Neuronal stem cell (in vitro differentiated cells): ENCODE data around the gene RPS15.

Experiments used
- DNase-seq: peaks from one replicate; pipeline ENCODE4 v3.0.0-alpha.2; 2013; ENCODE audit warnings: low spot score
- H2AFZ ChIP-seq: one replicate; pipeline ENCODE4 v1.6.1; 2013; ENCODE audit warnings: mild to moderate bottlenecking, low read length, inconsistent platforms
- H2AK5ac ChIP-seq: 2 replicates; pipeline ENCODE4 v1.6.1; 2013; ENCODE audit warnings: low read depth, mild to moderate bottlenecking, inconsistent platforms, low read length, moderate library complexity, mixed read lengths
- H2BK120ac ChIP-seq: 2 replicates; pipeline ENCODE4 v1.6.1; 2013; ENCODE audit warnings: low read depth, mild to moderate bottlenecking, inconsistent platforms, low read length, moderate library complexity, mixed read lengths
- H2BK12ac ChIP-seq: one replicate; pipeline ENCODE4 v1.6.1; 2013; ENCODE audit warnings: low read length, inconsistent platforms
- H2BK15ac ChIP-seq: 2 replicates; pipeline ENCODE4 v1.6.1; 2013; ENCODE audit warnings: mild to moderate bottlenecking, low read length, inconsistent platforms, mixed read lengths
- H2BK5ac ChIP-seq: one replicate; pipeline ENCODE4 v1.6.1; 2013; ENCODE audit warnings: inconsistent platforms, mild to moderate bottlenecking, low read length, moderate library complexity
- H3K14ac ChIP-seq: one replicate; pipeline ENCODE4 v1.6.1; 2013; ENCODE audit warnings: low read length, inconsistent platforms
- H3K18ac ChIP-seq: 2 replicates; pipeline ENCODE4 v1.6.1; 2013; ENCODE audit warnings: low read length, inconsistent platforms
- H3K23ac ChIP-seq: 2 replicates; pipeline ENCODE4 v1.6.1; 2013; ENCODE audit warnings: low read depth, mild to moderate bottlenecking, mixed read lengths, low read length, inconsistent platforms; ENCODE audit not compliant: poor library complexity
- H3K27ac ChIP-seq: replicated peaks from 3 replicates; pipeline ENCODE4 v1.5.1; 2013; ENCODE audit warnings: low read length, inconsistent platforms
- H3K27me3 ChIP-seq, 3 experiments: 2 replicates each; pipeline ENCODE4 v1.6.1; 2013; ENCODE audit warnings: low read length in 3 of 3, mild to moderate bottlenecking in 2 of 3, inconsistent platforms in 1 of 3, low read depth in 1 of 3, mixed read lengths in 1 of 3, moderate library complexity in 1 of 3; ENCODE audit not compliant: control insufficient read depth in 3 of 3, insufficient read depth in 3 of 3
- H3K36me3 ChIP-seq, 2 donors: replicated peaks in 1 of 2; 2 replicates each; pipeline ENCODE4 v1.6.1; 2013; ENCODE audit warnings: low read length in 2 of 2; ENCODE audit not compliant: control insufficient read depth in 2 of 2, insufficient read depth in 2 of 2
- H3K4ac ChIP-seq: 2 replicates; pipeline ENCODE4 v1.6.1; 2013; ENCODE audit warnings: inconsistent platforms, mild to moderate bottlenecking, low read length, moderate library complexity
- H3K4me1 ChIP-seq, 2 donors: 1 replicate in 1 of 2; 2 replicates in 1 of 2; pipeline ENCODE4 v1.6.1; 2013; ENCODE audit warnings: low read length in 2 of 2, low read depth in 1 of 2; ENCODE audit not compliant: control insufficient read depth in 2 of 2, insufficient read depth in 1 of 2
- H3K4me2 ChIP-seq: one replicate; pipeline ENCODE4 v1.6.1; 2013; ENCODE audit warnings: mild to moderate bottlenecking, low read length, inconsistent platforms; ENCODE audit not compliant: insufficient read depth, poor library complexity, severe bottlenecking
- H3K4me3 ChIP-seq, 2 donors: 2 replicates each; pipeline ENCODE4 v1.5.1; 2013; ENCODE audit warnings: low read length in 2 of 2, mild to moderate bottlenecking in 2 of 2, inconsistent platforms in 1 of 2, moderate library complexity in 1 of 2
- H3K79me1 ChIP-seq: one replicate; pipeline ENCODE4 v1.6.1; 2013; ENCODE audit warnings: low read depth, mild to moderate bottlenecking, inconsistent platforms, low read length, moderate library complexity
- H3K9ac ChIP-seq: one replicate; pipeline ENCODE4 v1.6.1; 2013; ENCODE audit warnings: mild to moderate bottlenecking, low read depth, low read length, inconsistent platforms; ENCODE audit not compliant: poor library complexity
- H3K9me3 ChIP-seq, 2 donors: replicated peaks in 1 of 2; 2 replicates each; pipeline versions ENCODE3 to v1.6.1; 2013; ENCODE audit warnings: low read length in 2 of 2, mild to moderate bottlenecking in 2 of 2, inconsistent platforms in 1 of 2, low read depth in 1 of 2, mixed read lengths in 1 of 2, moderate library complexity in 1 of 2; ENCODE audit not compliant: control insufficient read depth in 2 of 2, insufficient read depth in 1 of 2
- H4K8ac ChIP-seq: one replicate; pipeline ENCODE4 v1.6.1; 2013; ENCODE audit warnings: low read depth, mild to moderate bottlenecking, inconsistent platforms, low read length, moderate library complexity
- H4K91ac ChIP-seq: one replicate; pipeline ENCODE4 v1.6.1; 2013; ENCODE audit warnings: low read length, low read depth, mild to moderate bottlenecking, inconsistent platforms; ENCODE audit not compliant: poor library complexity
- WGBS, 2 donors: extraction: QIAGEN DNeasy Blood & Tissue Kit; methylation state at CpG; one replicate each; pipeline ENCODE4 v1.1.7; 2013; ENCODE audit warnings: missing lambda C conversion rate in 2 of 2, mixed read lengths in 1 of 2; ENCODE audit not compliant: insufficient read length in 2 of 2, insufficient replicate concordance in 1 of 2; ENCODE audit errors: extremely low coverage in 2 of 2; 5-methylcytosine and 5-hydroxymethylcytosine counted together

RPS15 gene

DNA sequence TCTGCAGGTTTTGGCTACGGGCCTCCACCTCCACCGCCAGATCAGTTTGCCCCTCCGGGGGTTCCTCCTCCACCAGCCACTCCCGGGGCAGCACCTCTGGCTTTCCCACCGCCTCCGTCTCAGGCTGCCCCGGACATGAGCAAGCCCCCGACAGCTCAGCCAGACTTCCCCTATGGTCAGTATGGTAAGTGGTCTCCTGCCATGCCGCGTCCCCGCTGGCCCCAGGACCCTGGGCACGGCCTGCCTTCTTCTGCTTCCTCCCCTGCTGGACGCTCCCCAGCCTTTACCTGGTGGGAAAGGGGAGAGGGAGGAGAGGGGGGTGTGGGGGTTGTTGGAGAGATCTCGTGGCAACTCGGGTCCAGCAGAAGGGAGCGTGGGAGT lies 5.7 kb upstream of the RPS15 start:
- H3K4me1 ChIP-seq = no peaks in the 10 kb centered on the region
- no peak overlapping the region for H3K9ac ChIP-seq
- H2BK12ac ChIP-seq = no peak overlapping the region
- H4K8ac ChIP-seq = no peak overlapping the region
- H3K27ac ChIP-seq = no peak overlapping the region
- H4K91ac ChIP-seq = no peak overlapping the region
- peaks cover 14% of the 10 kb centered on the region for H3K79me1 ChIP-seq
- no peak overlapping the region for H2BK120ac ChIP-seq
- no peak overlapping the region for H2AFZ ChIP-seq
- no peaks in the 10 kb centered on the region for H3K9me3 ChIP-seq
- H3K23ac ChIP-seq = no peak overlapping the region
- no peak overlapping the region for H3K14ac ChIP-seq
- WGBS, 2 donors = no CpG with 5 or more reads among the region's 16 CpGs
- H2BK15ac ChIP-seq = no peak overlapping the region
- no peak overlapping the region for H3K4ac ChIP-seq
- H3K27me3 ChIP-seq = no peaks in the 10 kb centered on the region
- no peak overlapping the region for H3K4me2 ChIP-seq
- peaks cover 51 to 76% of the 10 kb centered on the region in 2 donors for H3K36me3 ChIP-seq
- H3K18ac ChIP-seq = no peak overlapping the region
- no peak overlapping the region for H3K4me3 ChIP-seq
- DNase-seq = no peak
- H2BK5ac ChIP-seq = no peak overlapping the region
- H2AK5ac ChIP-seq = no peak overlapping the region

- H3K27me3 ChIP-seq = no peaks in the 10 kb centered on the region
- H3K14ac ChIP-seq = no peak overlapping the region
- no peaks in the 10 kb centered on the region for H3K9me3 ChIP-seq
- H3K36me3 ChIP-seq = peaks cover 49 to 67% of the 10 kb centered on the region in 2 donors
- H2BK120ac ChIP-seq = no peak overlapping the region
- H3K27ac ChIP-seq = no peak overlapping the region
- no peak overlapping the region for H3K18ac ChIP-seq
- no peak overlapping the region for H3K4me2 ChIP-seq
- peak overlapping the region; percentile 24 for H2BK5ac ChIP-seq
- no peak overlapping the region for H3K23ac ChIP-seq
- peaks cover 15% of the 10 kb centered on the region for H3K79me1 ChIP-seq
- no peak overlapping the region for H2AK5ac ChIP-seq
- no peak overlapping the region for H3K4ac ChIP-seq
- no peak for DNase-seq
- no peak overlapping the region for H2BK12ac ChIP-seq
- no peak overlapping the region for H4K91ac ChIP-seq
- H3K4me1 ChIP-seq = no peaks in the 10 kb centered on the region
- no CpG with 5 or more reads among the region's 47 CpGs for WGBS, 2 donors
- no peak overlapping the region for H2AFZ ChIP-seq
- H3K9ac ChIP-seq = peak overlapping the region; percentile 44
- peak overlapping the region in 1 of 2 donors; percentile 32 for H3K4me3 ChIP-seq
- no peak overlapping the region for H4K8ac ChIP-seq
- H2BK15ac ChIP-seq = no peak overlapping the region
Observed at GRCh38 chr19:1433119-1434039, 4.8 kb upstream of the RPS15 start.

GRCh38 chr19:1434040-1434366 lies 4.2 kb upstream of the RPS15 start:
- H2AK5ac ChIP-seq = no peak overlapping the region
- no peak overlapping the region for H2AFZ ChIP-seq
- peak overlapping the region in 1 of 2 donors; percentile 32 for H3K4me3 ChIP-seq
- H3K18ac ChIP-seq = no peak overlapping the region
- no peaks in the 10 kb centered on the region for H3K27me3 ChIP-seq
- H2BK12ac ChIP-seq = no peak overlapping the region
- H3K14ac ChIP-seq = no peak overlapping the region
- no peak overlapping the region for H2BK5ac ChIP-seq
- no peak overlapping the region for H2BK15ac ChIP-seq
- H3K79me1 ChIP-seq = peaks cover 18% of the 10 kb centered on the region
- no peak for DNase-seq
- no peak overlapping the region for H2BK120ac ChIP-seq
- no peak overlapping the region for H3K4me2 ChIP-seq
- H3K36me3 ChIP-seq = peaks cover 45 to 61% of the 10 kb centered on the region in 2 donors
- no peaks in the 10 kb centered on the region for H3K9me3 ChIP-seq
- H3K4ac ChIP-seq = no peak overlapping the region
- H3K27ac ChIP-seq = no peak overlapping the region
- H3K4me1 ChIP-seq = no peaks in the 10 kb centered on the region
- H4K8ac ChIP-seq = no peak overlapping the region
- H3K23ac ChIP-seq = peak overlapping the region; percentile 65
- no CpG with 5 or more reads among the region's 17 CpGs for WGBS, 2 donors
- H4K91ac ChIP-seq = no peak overlapping the region
- H3K9ac ChIP-seq = no peak overlapping the region

DNA sequence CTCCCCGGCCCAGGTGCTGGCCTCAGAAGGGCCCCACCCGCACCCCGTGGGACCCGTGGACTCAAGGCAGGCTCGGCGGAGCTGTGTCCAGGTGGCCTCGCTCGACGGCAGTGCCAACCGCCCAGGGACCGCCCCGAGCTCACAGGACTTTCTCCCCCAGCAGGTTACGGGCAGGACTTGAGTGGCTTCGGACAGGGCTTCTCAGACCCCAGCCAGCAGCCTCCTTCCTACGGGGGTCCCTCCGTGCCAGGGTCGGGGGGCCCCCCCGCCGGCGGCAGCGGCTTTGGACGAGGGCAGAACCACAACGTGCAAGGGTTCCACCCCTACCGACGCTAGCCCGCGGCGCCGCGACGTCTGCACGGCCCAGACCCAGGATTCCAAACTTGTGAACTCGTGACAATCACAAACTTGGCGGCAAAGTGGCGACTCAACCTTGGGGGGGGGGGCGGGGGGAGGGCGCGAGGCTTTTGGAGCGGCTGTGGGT lies 3.6 kb upstream of the RPS15 start:
- no peak overlapping the region for H3K14ac ChIP-seq
- H4K8ac ChIP-seq = no peak overlapping the region
- no peak overlapping the region for H3K23ac ChIP-seq
- peaks cover 2 to 3% of the 10 kb centered on the region in 2 donors for H3K4me1 ChIP-seq
- no peak overlapping the region for H3K9ac ChIP-seq
- no peak overlapping the region for H2AK5ac ChIP-seq
- no peak overlapping the region for H4K91ac ChIP-seq
- no peak overlapping the region for H2BK120ac ChIP-seq
- H3K18ac ChIP-seq = no peak overlapping the region
- no peak overlapping the region for H2BK15ac ChIP-seq
- no peak overlapping the region for H2BK5ac ChIP-seq
- H3K9me3 ChIP-seq = no peaks in the 10 kb centered on the region
- no peak overlapping the region for H2BK12ac ChIP-seq
- no peak overlapping the region for H3K4me3 ChIP-seq
- no peaks in the 10 kb centered on the region for H3K27me3 ChIP-seq
- H3K4me2 ChIP-seq = no peak overlapping the region
- no peak overlapping the region for H3K4ac ChIP-seq
- no peak for DNase-seq
- no peak overlapping the region for H3K27ac ChIP-seq
- H3K79me1 ChIP-seq = peaks cover 17% of the 10 kb centered on the region
- no peak overlapping the region for H2AFZ ChIP-seq
- peaks cover 41 to 60% of the 10 kb centered on the region in 2 donors for H3K36me3 ChIP-seq
- WGBS, 2 donors = no CpG with 5 or more reads among the region's 39 CpGs
